HG03342 (cell line): ENCODE data around the gene CCDC70.
"Not testable (repeated sequence)": the region's sequence is repeated elsewhere in the genome, so short reads cannot be mapped to it uniquely, and the experiment has no call there.

Experiments used
- ATAC-seq: cut with Tn5 transposase; IDR thresholded peaks from one replicate; pipeline ENCODE4 v1.9.1; 2021; ENCODE audit warnings: mild to moderate bottlenecking, moderate library complexity; ENCODE audit not compliant: unreplicated experiment

CCDC70 gene

GRCh38 chr13:51861723-51862300 is at the start of gene CCDC70:
TSS of gene CCDC70 (plus strand) at chr13:51861969. CDS start at chr13:51865412, 3,443 bp downstream.
- no peak for ATAC-seq

GRCh38 chr13:51814071-51814470 is 47.7 kb upstream of the CCDC70 start:
- ATAC-seq = no peak

- ATAC-seq = peak; percentile 75
Observed at GRCh38 chr13:51814825-51815650, 46.7 kb upstream of the CCDC70 start.

GRCh38 chr13:51815848-51816247 is 45.9 kb upstream of the CCDC70 start:
- ATAC-seq = no peak

GRCh38 chr13:51816604-51817249 is 45.0 kb upstream of the CCDC70 start:
- ATAC-seq = no peak

- no peak for ATAC-seq
Observed at GRCh38 chr13:51817717-51818116, 44.1 kb upstream of the CCDC70 start.

- ATAC-seq = no peak
Observed at GRCh38 chr13:51818276-51818675, 43.5 kb upstream of the CCDC70 start.

- ATAC-seq = no peak
Observed at GRCh38 chr13:51818781-51819511, 42.8 kb upstream of the CCDC70 start.

- no peak for ATAC-seq
Observed at GRCh38 chr13:51819544-51819943, 42.2 kb upstream of the CCDC70 start.

GRCh38 chr13:51820016-51820597 is 41.7 kb upstream of the CCDC70 start:
- ATAC-seq = no peak

GRCh38 chr13:51821606-51822005 is 40.2 kb upstream of the CCDC70 start:
- no peak for ATAC-seq

GRCh38 chr13:51822106-51822815 is 39.5 kb upstream of the CCDC70 start:
- ATAC-seq = no peak

GRCh38 chr13:51823359-51823758 is 38.4 kb upstream of the CCDC70 start:
- ATAC-seq = no peak

GRCh38 chr13:51823863-51824262 is 37.9 kb upstream of the CCDC70 start:
- ATAC-seq = no peak

GRCh38 chr13:51824712-51825111 is 37.1 kb upstream of the CCDC70 start:
- ATAC-seq = not testable (repeated sequence)

GRCh38 chr13:51825165-51825592 is 36.6 kb upstream of the CCDC70 start:
- ATAC-seq = no peak

GRCh38 chr13:51825681-51826254 is 36.0 kb upstream of the CCDC70 start:
- ATAC-seq = no peak

- ATAC-seq = no peak
Observed at GRCh38 chr13:51826606-51827005, 35.2 kb upstream of the CCDC70 start.

- ATAC-seq = no peak
Observed at GRCh38 chr13:51827254-51827653, 34.5 kb upstream of the CCDC70 start.
